Ascending aorta (tissue), 2 donors: Measurements from ENCODE around the gene LAX1. TPM values are rescaled to one million over a fixed set of nuclear protein-coding genes. Genes with fewer than 3 reads are reported as not detected.

Experiments
- DNase-seq, 2 donors: peaks; one replicate each; pipeline ENCODE4 v3.0.0-alpha.2; 2019; ENCODE audit warnings: low spot score in 2 of 2
- H3K27ac ChIP-seq, 2 donors: fragments of 200-600 bp; sonication (generic); one replicate each; pipeline ENCODE4 v1.5.1; 2016 to 2017; ENCODE audit warnings: mild to moderate bottlenecking in 1 of 2
- H3K27me3 ChIP-seq: fragments of 200-600 bp; sonication (generic); one replicate; pipeline ENCODE4 v1.5.1; 2017
- H3K36me3 ChIP-seq, 2 donors: fragments of 200-600 bp; sonication (generic); one replicate each; pipeline ENCODE4 v1.5.1; 2016
- H3K4me1 ChIP-seq, 2 donors: fragments of 200-600 bp; sonication (generic); one replicate each; pipeline ENCODE4 v1.5.1; 2016 to 2017; ENCODE audit warnings: mild to moderate bottlenecking in 1 of 2
- H3K4me3 ChIP-seq, 2 donors: fragments of 200-600 bp; sonication (generic); one replicate each; pipeline ENCODE4 v1.5.1; 2016 to 2017; ENCODE audit warnings: mild to moderate bottlenecking in 1 of 2
- H3K9me3 ChIP-seq, 2 donors: fragments of 200-600 bp; sonication (generic); one replicate each; pipeline ENCODE4 v1.5.1; 2016
- CTCF ChIP-seq, 3 experiments: fragments of 200-600 bp in 2 of 3; fragments of 450-650 bp in 1 of 3; sonication (generic) in 2 of 3; IDR thresholded peaks; one replicate each; pipeline ENCODE4 v1.5.1; 2016 to 2019; ENCODE audit warnings: antibody characterized with exemption in 3 of 3, mild to moderate bottlenecking in 1 of 3, moderate library complexity in 1 of 3
- intact Hi-C: fragments of 100-400 bp; cut with DNase I; formaldehyde crosslinking; loops from one replicate; pipeline ENCODE4 v1.15.1; 2023
- total RNA-seq: library from RNA; depleted of rRNA; stranded (reverse); fragments of >200 nt; gene quantifications from one replicate; pipeline ENCODE4 v1.1.0, GENCODE V29; 2016

Gene LAX1
- total RNA-seq, 1 donor from 2014 or later, result not detected

- DNase-seq, result no peak
- intact Hi-C loops, result no loop called here
- peak overlapping the region in 1 of 2 donors; percentile 24 for H3K27ac ChIP-seq
These were observed 6.9 kb downstream of the LAX1 start for GRCh38 chr1:203771901-203772301.

DNA sequence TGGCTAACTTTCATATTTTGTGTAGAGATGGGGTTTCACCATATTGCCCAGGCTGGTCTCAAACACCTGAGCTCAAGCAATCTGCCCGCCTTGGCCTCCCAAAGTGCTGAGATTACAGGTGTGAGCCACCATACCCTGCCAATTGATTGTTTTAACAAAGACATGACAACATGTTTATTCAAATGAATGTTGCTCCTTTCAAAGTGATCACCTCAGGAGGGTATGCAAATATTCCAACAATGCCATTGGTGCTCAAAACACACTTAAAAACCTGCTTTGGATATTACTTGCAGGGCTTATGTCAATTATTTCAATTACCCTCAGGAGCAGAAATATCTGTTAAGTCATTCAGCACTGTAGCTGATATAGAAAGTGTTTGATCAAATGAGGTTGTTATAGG, 7.9 kb downstream of the LAX1 start:
- DNase-seq, result no peak
- no peak overlapping the region for H3K4me3 ChIP-seq
- TF ChIP-seq CTCF (IDR thresholded peaks at IDR 0.05), result no peak
- H3K36me3 ChIP-seq, result no peaks in the 10 kb centered on the region
- intact Hi-C loops, result no loop called here
- H3K27ac ChIP-seq, result no peak overlapping the region
- H3K4me1 ChIP-seq, result peaks cover 3 to 4% of the 10 kb centered on the region in 2 donors
- H3K27me3 ChIP-seq, result no peaks in the 10 kb centered on the region
- H3K9me3 ChIP-seq, result no peaks in the 10 kb centered on the region

More at GRCh38 chr1:203771901-203772301, 6.9 kb downstream of the LAX1 start:
- no peak overlapping the region for H3K4me3 ChIP-seq
- no peaks in the 10 kb centered on the region for H3K36me3 ChIP-seq
- H3K4me1 ChIP-seq, result peaks cover 3 to 4% of the 10 kb centered on the region in 2 donors
- H3K9me3 ChIP-seq, result no peaks in the 10 kb centered on the region
- no peaks in the 10 kb centered on the region for H3K27me3 ChIP-seq
- TF ChIP-seq CTCF (IDR thresholded peaks at IDR 0.05), result no peak

GRCh38 chr1:203776636-203777035, 11.7 kb downstream of the LAX1 start:
- TF ChIP-seq CTCF (IDR thresholded peaks at IDR 0.05), result peak in 1 of 3 experiments; percentile 8
- no peaks in the 10 kb centered on the region for H3K27me3 ChIP-seq
- no peak overlapping the region for H3K27ac ChIP-seq
- H3K9me3 ChIP-seq, result no peaks in the 10 kb centered on the region
- no peaks in the 10 kb centered on the region for H3K4me1 ChIP-seq
- intact Hi-C loops, result no loop called here
- H3K4me3 ChIP-seq, result no peak overlapping the region
- no peak for DNase-seq
- H3K36me3 ChIP-seq, result no peaks in the 10 kb centered on the region

DNA sequence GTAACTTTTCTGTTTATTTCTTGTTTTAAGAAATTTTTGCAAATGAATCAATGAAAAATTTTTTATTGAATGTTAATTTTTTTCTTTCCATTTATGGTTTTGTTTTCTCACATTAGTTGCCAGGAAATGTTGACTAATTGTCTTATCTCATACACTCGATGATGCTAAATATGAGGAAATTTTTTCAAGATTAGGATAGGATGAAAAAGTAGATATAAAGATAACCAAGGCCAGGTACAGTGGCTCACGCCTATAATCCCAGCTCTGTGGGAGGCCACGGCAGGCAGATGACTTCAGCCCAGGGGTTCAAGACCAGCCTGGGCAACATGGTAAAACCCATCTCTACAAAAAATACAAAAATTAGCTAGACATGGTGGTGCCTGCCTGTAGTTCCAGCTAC, 12.6 kb downstream of the LAX1 start:
- Histone ChIP-seq H3K36me3 (no peaks in the 10 kb centered on the region), H3K9me3 (no peaks in the 10 kb centered on the region), H3K27me3 (no peaks in the 10 kb centered on the region), H3K4me3 (no peak overlapping the region), H3K27ac (no peak overlapping the region), H3K4me1 (no peaks in the 10 kb centered on the region)
- DNase-seq, result peak in 1 of 2 donors; percentile 9
- intact Hi-C loops, result no loop called here
- no peak for TF ChIP-seq CTCF (IDR thresholded peaks at IDR 0.05)

DNA sequence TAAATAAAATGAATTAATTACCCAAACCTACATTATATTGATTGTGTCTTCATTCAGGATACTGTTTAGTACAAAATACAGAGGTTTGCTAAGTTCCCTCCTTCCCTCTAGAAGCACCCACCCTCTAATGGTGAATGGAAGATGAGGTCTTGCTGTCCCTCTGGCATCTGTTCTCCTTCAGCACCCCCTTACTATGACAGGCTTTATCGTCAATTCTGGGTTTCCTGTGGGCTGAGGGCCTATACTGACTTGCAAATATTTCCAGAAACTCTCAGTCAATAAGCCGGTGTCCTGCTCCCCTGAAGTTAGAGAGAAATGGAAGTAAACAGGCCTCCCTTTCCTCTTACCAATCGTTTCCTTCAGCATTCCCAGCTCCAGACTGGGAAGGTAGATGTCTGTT, 13.2 kb downstream of the LAX1 start:
- Histone ChIP-seq H3K27ac (no peak overlapping the region), H3K9me3 (no peaks in the 10 kb centered on the region), H3K4me1 (no peaks in the 10 kb centered on the region), H3K36me3 (no peaks in the 10 kb centered on the region), H3K27me3 (no peaks in the 10 kb centered on the region), H3K4me3 (no peak overlapping the region)
- intact Hi-C loops, result no loop called here
- peak in 1 of 2 donors; percentile 2 for DNase-seq
- TF ChIP-seq CTCF (IDR thresholded peaks at IDR 0.05), result no peak

DNA sequence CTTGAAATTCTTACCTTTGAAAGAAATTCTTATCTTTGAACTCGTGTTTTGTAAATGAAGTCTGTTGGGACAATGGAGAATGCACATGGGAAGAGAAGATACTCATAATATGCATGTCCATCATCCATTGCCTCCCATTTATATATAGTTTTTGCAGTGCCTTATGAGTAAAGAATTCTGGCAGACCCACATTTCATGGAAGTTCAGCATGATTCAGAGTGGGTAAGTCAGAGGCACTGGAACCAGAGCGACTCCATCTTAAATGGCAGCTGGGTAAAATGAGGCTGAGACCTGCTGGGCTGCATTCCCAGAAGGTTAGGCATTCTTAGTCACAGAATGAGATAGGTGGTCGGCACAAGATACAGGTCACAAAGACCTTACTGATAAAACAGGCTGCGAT, 13.8 kb downstream of the LAX1 start:
- H3K36me3 ChIP-seq, result no peaks in the 10 kb centered on the region
- no peak overlapping the region for H3K27ac ChIP-seq
- H3K4me3 ChIP-seq, result no peak overlapping the region
- no peaks in the 10 kb centered on the region for H3K9me3 ChIP-seq
- no peaks in the 10 kb centered on the region for H3K27me3 ChIP-seq
- TF ChIP-seq CTCF (IDR thresholded peaks at IDR 0.05), result no peak
- no peaks in the 10 kb centered on the region for H3K4me1 ChIP-seq
- peak in 1 of 2 donors; percentile 27 for DNase-seq
- intact Hi-C loops, result no loop called here
